NCI-H345 treated with DMSO at 0.1 percent for 48 hours (cell line): ENCODE results near the gene TCF15.
"Not testable (repeated sequence)": the region's sequence is repeated elsewhere in the genome, so short reads cannot be mapped to it uniquely, and the experiment has no call there.

ENCODE experiments used
- DNase-seq: peaks from one replicate; lab custom pipeline; 2025; ENCODE audit not compliant: unreplicated experiment; lab: John Stamatoyannopoulos, UW

TCF15 gene

DNA sequence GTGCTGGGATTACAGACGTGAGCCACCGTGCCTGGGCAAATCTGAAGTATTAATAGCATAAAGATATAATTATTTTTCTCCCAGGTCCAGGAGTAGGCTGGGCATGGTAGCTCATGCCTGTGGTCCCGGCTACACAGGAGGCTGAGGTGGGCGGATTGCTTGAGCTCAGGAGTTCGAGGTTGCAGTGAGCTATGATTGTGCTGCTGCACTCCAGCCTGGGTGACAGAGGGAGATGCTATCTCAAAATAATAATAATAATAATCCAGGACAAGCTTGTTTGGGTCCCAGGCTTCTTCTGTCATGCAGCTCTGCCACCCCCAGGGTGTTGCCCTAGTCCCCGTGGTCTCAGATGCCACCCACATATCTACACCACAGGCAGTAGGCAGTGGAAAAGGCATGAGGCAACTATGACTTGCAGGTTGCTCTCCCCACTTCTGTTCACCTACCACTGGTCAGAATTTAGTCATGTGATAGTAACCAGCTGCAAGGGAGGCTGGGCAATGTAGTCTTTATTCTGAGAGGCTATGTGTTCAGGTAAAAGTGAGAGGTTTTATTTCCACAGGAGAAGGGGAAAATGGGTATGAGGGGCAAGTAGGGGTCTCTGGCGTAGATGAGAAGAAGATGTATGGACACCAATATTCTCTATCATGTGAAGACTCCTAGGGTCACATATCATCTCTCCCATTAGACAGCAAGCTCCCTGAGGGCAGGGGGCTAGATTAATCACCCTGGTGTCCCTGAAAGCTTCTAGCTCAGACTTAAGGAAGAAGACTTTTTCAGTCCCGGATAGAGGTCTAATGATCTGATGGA, 25.7 kb downstream of the TCF15 start:
- DNase-seq: no peak

DNA sequence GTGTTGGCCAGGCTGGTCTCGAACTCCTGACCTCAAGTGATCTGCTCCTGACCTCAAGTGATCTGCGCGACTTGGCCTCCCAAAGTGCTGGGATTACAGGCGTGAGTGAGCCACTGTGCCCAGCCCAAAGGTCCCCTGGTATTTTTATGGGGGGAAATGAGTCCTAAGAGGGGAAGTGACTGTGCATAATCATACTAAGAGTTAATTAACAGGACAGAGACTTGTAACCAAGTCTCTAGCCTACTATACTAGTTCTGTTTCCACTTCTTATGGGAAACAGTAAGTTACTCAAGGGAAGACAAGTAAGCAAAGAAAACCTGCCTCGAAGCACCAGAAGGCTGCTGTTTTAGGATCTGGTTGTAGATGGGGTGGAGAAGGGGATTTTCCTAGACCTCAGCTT, 27.9 kb downstream of the TCF15 start:
- DNase-seq: no peak

GRCh38 chr20:578940-579690, 31.0 kb downstream of the TCF15 start:
- not testable (repeated sequence) for DNase-seq

GRCh38 chr20:577167-577791, 32.8 kb downstream of the TCF15 start:
- DNase-seq: no peak

GRCh38 chr20:576156-576555, 34.0 kb downstream of the TCF15 start:
- DNase-seq: no peak

GRCh38 chr20:575230-575629, 34.9 kb downstream of the TCF15 start:
- no peak for DNase-seq

- DNase-seq: no peak
These were observed 35.7 kb downstream of the TCF15 start for GRCh38 chr20:574297-574942.

DNA sequence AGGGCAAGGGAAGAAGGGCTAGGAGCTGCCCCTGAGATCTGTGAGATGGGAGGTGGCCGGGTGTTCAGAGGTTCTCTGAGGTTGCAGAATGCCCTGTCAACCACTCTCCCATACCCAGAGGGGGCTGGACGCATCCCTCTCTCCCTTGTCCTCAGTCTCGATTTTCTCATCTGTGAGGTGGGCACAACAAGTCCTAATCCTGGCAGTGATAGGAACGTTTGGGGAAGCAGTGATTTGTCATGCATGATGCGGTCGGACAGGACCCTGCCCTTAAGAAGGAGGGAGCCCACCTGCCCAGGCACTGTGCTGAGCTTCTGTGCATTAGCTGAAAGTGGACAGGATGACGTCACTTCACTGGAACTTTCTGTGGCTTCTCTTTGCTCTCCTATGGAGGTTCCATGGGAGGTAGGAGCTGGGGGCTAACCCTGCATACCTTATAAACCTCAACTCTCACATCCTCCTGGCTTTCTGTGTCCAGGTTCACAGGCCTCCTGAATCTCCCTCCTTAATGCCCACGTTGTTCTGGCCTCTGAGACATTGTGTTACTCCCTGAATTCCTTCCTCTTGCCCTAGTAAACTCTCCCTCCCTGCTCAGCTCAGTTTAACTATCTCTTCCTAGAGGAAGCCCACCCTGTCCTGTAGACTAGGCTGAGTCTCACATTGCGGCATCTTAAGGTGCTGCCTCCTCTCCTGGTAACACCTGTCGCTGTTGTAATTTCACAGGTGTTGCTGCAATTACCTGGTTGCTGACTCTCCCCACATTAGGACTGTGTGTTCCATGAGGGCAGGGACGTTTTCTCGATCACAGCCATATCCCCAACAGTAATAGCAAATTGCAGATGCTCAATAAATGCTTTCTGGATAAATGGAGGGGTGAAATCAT, 36.5 kb downstream of the TCF15 start:
- DNase-seq: no peak

- DNase-seq: no peak
These were observed 37.4 kb downstream of the TCF15 start for GRCh38 chr20:572727-573126.

DNA sequence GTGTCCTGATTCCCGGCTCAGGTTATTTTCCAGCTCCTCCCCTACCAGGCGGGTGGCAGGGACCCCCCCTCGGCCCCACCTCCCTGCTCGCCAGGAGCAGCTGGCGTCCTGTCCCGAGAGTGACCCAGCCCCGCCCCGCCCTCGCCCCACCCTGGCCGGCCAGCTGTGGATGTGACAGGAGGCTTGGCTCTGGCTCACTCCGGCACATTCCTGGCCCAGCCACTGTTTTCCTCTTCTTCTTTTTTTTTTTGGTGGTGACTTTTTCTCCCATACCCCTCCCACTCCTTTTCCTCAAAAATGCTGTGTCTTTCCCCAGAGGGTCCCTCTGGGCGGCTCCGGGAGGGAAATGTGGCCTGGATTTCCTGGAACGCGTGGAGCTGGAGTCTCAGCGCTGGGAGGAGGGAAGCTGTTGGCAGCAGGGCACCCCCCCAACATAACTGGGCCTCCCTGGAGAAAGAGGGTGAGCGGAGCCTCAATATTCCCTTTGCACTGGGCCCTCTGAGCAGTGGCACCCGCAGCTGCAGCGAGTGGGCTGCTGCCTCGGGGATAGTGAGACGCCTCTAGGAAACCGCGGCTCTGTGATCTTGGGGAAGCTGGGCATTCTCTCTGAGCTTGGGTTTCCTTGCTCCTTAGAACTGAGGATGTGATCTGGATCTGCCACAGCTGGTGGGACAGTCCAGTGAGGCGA, 38.2 kb downstream of the TCF15 start:
- no peak for DNase-seq

GRCh38 chr20:568673-569415, 41.3 kb downstream of the TCF15 start:
- no peak for DNase-seq

DNA sequence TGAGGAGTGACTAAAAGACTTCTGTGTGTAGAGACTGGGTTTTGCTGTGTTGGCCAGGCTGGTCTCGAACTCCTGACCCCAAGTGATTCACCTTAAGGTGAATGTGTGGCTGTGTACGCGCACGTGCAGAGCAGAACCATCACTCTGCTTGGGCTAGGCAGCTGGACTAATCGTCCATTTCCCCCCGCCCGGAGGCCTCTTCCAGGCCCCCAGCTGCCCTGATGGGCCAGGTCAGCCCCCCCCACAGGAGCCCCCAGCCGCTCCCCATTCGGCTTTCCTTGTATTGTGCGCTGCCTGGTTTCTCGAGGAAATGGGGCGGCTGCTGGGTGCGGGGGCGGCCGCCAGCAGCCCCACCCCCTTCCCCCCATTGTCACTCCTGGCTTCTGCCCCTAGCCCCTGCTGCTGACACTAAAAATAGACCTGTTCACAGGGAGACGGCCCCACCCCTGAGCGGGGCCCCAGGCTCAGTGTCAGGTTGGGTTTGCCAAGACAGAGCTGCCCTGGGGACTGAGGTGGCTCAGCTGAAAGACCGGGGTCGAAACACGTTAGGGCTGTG, 41.9 kb downstream of the TCF15 start:
- no peak for DNase-seq

DNA sequence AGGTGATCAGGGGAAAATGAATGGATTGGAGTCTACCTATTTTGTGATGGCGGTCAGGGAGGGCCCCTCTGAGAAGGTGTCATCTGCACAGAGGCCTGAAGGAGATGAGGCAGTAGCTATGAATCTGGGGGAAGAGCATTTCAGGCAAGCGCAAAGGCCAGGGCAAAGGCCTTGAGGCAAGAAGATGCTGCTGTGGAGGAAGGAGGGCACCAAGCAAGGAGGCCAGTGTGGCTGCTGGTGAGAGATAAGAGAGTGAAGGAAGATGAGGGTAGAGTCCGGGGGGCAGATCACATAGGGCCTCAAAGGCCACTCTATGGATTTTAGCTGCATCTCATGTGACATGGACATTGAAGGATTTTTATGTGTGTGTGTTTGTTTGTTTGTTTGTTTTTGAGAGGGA, 45.9 kb downstream of the TCF15 start:
- DNase-seq: no peak

DNA sequence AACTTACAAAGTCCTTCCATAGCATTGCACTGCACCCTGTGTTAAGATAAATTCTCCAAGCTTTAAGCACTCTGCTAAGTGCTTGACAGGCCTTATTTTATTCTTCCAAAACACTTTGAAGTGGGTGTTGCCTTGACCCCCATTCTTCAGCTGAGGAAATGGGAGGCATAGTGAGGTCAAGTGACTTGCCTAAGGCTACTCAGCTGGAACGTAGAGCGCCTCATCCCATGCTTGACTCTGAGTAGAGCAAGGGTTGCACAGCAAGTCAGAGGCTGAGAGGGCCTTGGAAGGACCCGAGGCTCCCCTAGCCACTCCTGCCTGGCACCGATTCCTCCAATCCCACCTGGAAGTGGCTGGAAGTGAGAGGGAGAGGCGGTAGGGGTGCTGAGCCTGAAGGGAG, 46.9 kb downstream of the TCF15 start:
- DNase-seq: no peak

DNA sequence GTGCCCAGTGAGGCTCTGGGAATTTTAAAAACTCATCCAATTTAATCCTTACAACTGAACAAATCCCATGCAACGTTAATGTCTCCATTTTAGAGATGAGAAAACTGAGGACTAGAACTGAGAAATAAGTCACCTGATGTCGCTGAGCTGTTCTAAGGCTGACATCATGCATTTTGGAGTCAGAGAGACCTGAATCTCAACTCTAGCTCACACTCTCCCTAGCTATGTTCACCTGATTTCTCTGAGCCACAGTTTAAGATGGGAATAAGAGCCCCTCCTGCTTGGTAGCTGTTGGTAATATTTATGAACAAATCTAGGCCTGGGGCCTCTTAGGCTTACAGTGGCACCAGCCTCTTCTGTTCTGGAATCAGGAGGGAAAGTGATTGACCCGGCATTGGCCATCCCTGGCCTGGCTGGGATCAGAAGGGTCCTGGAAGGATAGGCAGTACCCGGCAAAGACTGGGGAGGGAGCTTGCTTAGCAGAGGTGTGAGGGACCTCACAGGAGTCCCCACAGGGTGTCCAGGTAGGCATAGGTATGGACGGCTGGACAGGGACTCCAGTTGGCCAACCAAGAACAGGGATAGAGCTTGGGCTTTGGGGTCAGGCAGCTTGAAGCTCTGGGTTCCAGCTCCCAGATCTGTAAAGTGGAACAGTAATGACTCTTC, 47.7 kb downstream of the TCF15 start:
- DNase-seq: no peak

DNA sequence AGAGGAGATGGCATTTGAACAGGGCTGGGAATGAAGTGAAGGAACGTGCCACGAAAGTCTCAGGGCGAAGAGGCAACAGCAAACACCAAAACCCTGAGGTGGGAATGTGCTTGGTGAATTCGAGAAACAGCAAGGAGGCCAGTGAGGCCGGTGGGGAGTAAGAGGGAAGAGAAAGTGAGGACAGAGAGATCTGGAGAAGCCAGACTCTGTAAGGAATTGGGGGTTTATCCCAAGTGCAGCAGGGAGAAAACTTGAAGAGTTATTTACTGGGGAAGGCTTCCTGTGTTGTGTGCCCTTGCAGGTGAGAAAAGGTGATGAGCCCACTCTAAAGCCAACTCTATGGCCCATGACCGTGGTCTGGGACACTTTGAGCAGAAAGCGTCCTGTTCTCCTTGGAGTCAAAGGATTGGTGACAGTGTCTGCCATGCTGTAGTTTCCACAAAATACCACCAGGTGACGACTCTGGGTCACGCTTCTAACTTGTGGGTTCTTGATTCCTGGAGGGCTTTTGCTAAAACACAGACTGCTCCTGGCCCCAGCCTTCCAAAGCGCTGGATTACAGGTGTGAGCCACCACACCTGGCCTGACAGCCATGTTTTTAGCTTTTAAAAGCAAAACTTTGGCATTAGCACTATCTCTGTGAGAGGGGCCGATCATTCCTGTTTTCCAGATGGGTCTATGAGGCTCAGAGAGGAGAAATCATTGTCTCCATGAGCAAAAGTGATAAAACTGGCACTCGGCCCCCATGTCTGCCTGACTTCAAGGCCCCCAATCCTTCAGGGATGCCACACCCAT, 48.5 kb downstream of the TCF15 start:
- peak; percentile 50 for DNase-seq

GRCh38 chr20:560680-561079, 49.4 kb downstream of the TCF15 start:
- DNase-seq: no peak

DNA sequence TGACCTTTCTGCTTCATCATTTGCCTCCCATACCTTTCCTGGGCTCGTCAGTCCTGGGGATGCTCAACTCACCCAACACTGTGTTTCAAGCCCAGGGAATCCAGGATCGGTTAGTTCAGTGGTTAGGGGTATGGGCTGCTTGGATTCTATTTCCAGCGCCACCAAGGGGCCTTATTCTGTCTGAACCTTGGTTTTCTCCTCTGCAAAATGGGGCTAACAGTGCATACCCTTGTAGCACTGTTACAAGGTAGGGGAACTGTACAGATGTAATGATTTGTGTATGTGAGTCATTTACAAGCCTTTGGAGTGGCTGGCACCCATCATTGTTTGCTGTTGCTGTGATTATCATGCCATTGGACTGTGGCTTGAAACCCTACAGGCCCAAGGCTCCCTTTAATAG, 52.0 kb downstream of the TCF15 start:
- no peak for DNase-seq
